A549 (cell line): ENCODE results near the gene SERPINE1. TPM values are rescaled to one million over a fixed set of nuclear protein-coding genes. Genes with fewer than 3 reads are reported as not detected.
"Not testable (repeated sequence)": the region's sequence is repeated elsewhere in the genome, so short reads cannot be mapped to it uniquely, and the experiment has no call there.

ENCODE experiments used
- ATAC-seq, 2 experiments: fragments of 200-7000 bp in 1 of 2; fragments of >200 bp in 1 of 2; cut with Nextera tagmentation in 1 of 2; cut with Tn5 transposase in 1 of 2; 3 replicates each; pipeline versions ENCODE4 v1.8.0 to v1.9.1; 2018 to 2020; ENCODE audit warnings: mild to moderate bottlenecking in 1 of 2, moderate library complexity in 1 of 2
- CTCF ChIA-PET: fragments of 300-600 bp; sonication (Branson Sonifier 250); formaldehyde crosslinking; extraction: SDS; loops from one replicate; lab custom pipeline; 2021; ENCODE audit warnings: antibody characterized with exemption, inconsistent platforms; lab: Yijun Ruan, JAX
- POLR2A ChIA-PET: fragments of 350-600 bp; formaldehyde crosslinking; extraction: SDS; loops from one replicate; lab custom pipeline; 2021; ENCODE audit warnings: antibody characterized with exemption, inconsistent platforms; lab: Yijun Ruan, JAX
- DNase-seq, 2 experiments: peaks; one replicate each; pipeline versions ENCODE4 v3.0.0 to v3.0.0-alpha.2; 2011 to 2016; ENCODE audit warnings: low read depth in 1 of 2, low spot score in 1 of 2
- FAIRE-seq: peaks from 2 replicates; lab custom pipeline; 2011; peaks lifted over from hg19 to GRCh38; lab: Jason Lieb, UNC
- H3K27ac ChIP-seq, 2 experiments: fragments of >200 bp; sonication (Bioruptor Twin); formaldehyde crosslinking; 3 replicates each; pipeline ENCODE4 v1.5.1; 2016 to 2017
- H3K4me1 ChIP-seq: fragments of >200 bp; sonication (Bioruptor Twin); formaldehyde crosslinking; 3 replicates; pipeline ENCODE4 v1.6.1; 2016
- H3K4me2 ChIP-seq: fragments of >200 bp; sonication (Bioruptor Twin); formaldehyde crosslinking; 3 replicates; pipeline ENCODE4 v1.6.1; 2016
- H3K4me3 ChIP-seq: fragments of >200 bp; sonication (Bioruptor Twin); formaldehyde crosslinking; 3 replicates; pipeline ENCODE4 v1.5.1; 2016
- H3K9me3 ChIP-seq: fragments of >200 bp; sonication (Bioruptor Twin); formaldehyde crosslinking; 3 replicates; pipeline ENCODE4 v1.6.1; 2016
- BHLHE40 ChIP-seq: IDR thresholded peaks from 2 replicates; pipeline ENCODE4 v1.6.1; 2012; ENCODE audit warnings: low read depth, low read length, inconsistent platforms
- CBX8 ChIP-seq: fragments of 200-600 bp; sonication (generic); IDR thresholded peaks from 2 replicates; pipeline ENCODE4 v1.6.1; 2016
- CEBPB ChIP-seq, 2 experiments: fragments of >200 bp in 1 of 2; sonication (Bioruptor Twin) in 1 of 2; formaldehyde crosslinking in 1 of 2; IDR thresholded peaks; 2 replicates each; pipeline ENCODE4 v1.6.1; 2012 to 2016
- ELK1 ChIP-seq: fragments of 150-350 bp; IDR thresholded peaks from 2 replicates; pipeline ENCODE4 v1.6.1; 2014; ENCODE audit warnings: low read depth, mild to moderate bottlenecking, low read length
- ESRRA ChIP-seq: fragments of 150-350 bp; IDR thresholded peaks from 2 replicates; pipeline ENCODE4 v1.6.1; 2014; ENCODE audit warnings: mild to moderate bottlenecking, low read length, borderline replicate concordance
- FOSB ChIP-seq: fragments of 250-450 bp; sonication (Bioruptor Pico); IDR thresholded peaks from 2 replicates; pipeline ENCODE4 v1.5.0; 2020; ENCODE audit warnings: mild to moderate bottlenecking, moderate library complexity
- FOSL2 ChIP-seq, 2 experiments: fragments of 450-650 bp in 1 of 2; fragments of >200 bp in 1 of 2; sonication (Bioruptor Twin) in 1 of 2; formaldehyde crosslinking; IDR thresholded peaks; 2 replicates each; pipeline versions ENCODE4 v1.5.0 to v1.6.1; 2016 to 2020; ENCODE audit warnings: mild to moderate bottlenecking in 1 of 2, moderate library complexity in 1 of 2
- FOXS1 ChIP-seq: fragments of 250-450 bp; sonication (Bioruptor Pico); IDR thresholded peaks from 2 replicates; pipeline ENCODE4 v1.5.0; 2020; ENCODE audit warnings: mild to moderate bottlenecking, moderate library complexity
- HEYL ChIP-seq: fragments of 250-450 bp; sonication (Bioruptor Pico); IDR thresholded peaks from 2 replicates; pipeline ENCODE4 v1.8.0; 2021; ENCODE audit warnings: mild to moderate bottlenecking, moderate library complexity
- JUN ChIP-seq, 2 experiments: fragments of >200 bp; sonication (Bioruptor Twin); formaldehyde crosslinking; IDR thresholded peaks; 2 replicates in 1 of 2; 3 replicates in 1 of 2; pipeline ENCODE4 v1.6.1; 2016 to 2017
- JUNB ChIP-seq: fragments of >200 bp; sonication (Bioruptor Twin); formaldehyde crosslinking; IDR thresholded peaks from 2 replicates; pipeline ENCODE4 v1.6.1; 2016
- KDM1A ChIP-seq: fragments of 200-600 bp; sonication (generic); IDR thresholded peaks from 2 replicates; pipeline ENCODE4 v1.6.1; 2016; ENCODE audit warnings: low read depth, mild to moderate bottlenecking
- MYC ChIP-seq: IDR thresholded peaks from 2 replicates; pipeline ENCODE4 v1.6.1; 2012; ENCODE audit warnings: mild to moderate bottlenecking, inconsistent platforms, low read length, improper control_type of control experiment, borderline replicate concordance
- NFE2L2 ChIP-seq: fragments of 150-350 bp; conservative IDR thresholded peaks from 2 replicates; pipeline ENCODE4 v1.6.1; 2014; ENCODE audit warnings: low read length
- POLR2A ChIP-seq: IDR thresholded peaks from 2 replicates; pipeline ENCODE4 v1.6.1; 2012; ENCODE audit warnings: mild to moderate bottlenecking, low read length
- RAD21 ChIP-seq, 2 experiments: fragments of >200 bp in 1 of 2; sonication (Bioruptor Twin) in 1 of 2; formaldehyde crosslinking in 1 of 2; IDR thresholded peaks in 1 of 2; conservative IDR thresholded peaks in 1 of 2; 2 replicates in 1 of 2; 3 replicates in 1 of 2; pipeline ENCODE4 v1.6.1; 2012 to 2018; ENCODE audit warnings: inconsistent platforms in 1 of 2
- RARB ChIP-seq: fragments of 250-450 bp; sonication (Bioruptor Pico); IDR thresholded peaks from 2 replicates; pipeline ENCODE4 v1.8.0; 2021; ENCODE audit warnings: mild to moderate bottlenecking, moderate library complexity
- RNF2 ChIP-seq: fragments of 200-600 bp; sonication (generic); IDR thresholded peaks from 2 replicates; pipeline ENCODE4 v1.6.1; 2016; ENCODE audit warnings: low read depth, mild to moderate bottlenecking, antibody characterized with exemption, moderate library complexity, borderline replicate concordance
- TP53 ChIP-seq: fragments of 250-450 bp; sonication (Bioruptor Pico); IDR thresholded peaks from 2 replicates; pipeline ENCODE4 v1.5.0; 2021; ENCODE audit warnings: mild to moderate bottlenecking, moderate library complexity
- ZSCAN20 ChIP-seq: fragments of 250-450 bp; sonication (Bioruptor Pico); IDR thresholded peaks from 2 replicates; pipeline ENCODE4 v1.8.0; 2022; ENCODE audit warnings: mild to moderate bottlenecking, moderate library complexity
- WGBS: methylation state at CpG from one replicate; pipeline ENCODE4 v1.1.6; 2017; ENCODE audit errors: missing lambda C conversion rate; 5-methylcytosine and 5-hydroxymethylcytosine counted together
- polyA plus RNA-seq, 4 experiments: library from polyadenylated mRNA; depleted of rRNA in 3 of 4; stranded (reverse); fragments of >200 nt; fragmentation: RNase III in 1 of 4; extraction: RNeasy Plus Mini Kit Qiagen cat#74134 plus additional on column Dnase treatment in 1 of 4; gene quantifications; 2 replicates in 3 of 4; 3 replicates in 1 of 4; pipeline ENCODE4 v1.2.3, GENCODE V29; 2011 to 2017
- TF ChIP-seq, protein P1 (sequence below): fragments of 250-450 bp; sonication (Bioruptor Pico); IDR thresholded peaks from 2 replicates; pipeline ENCODE4 v1.5.0; 2021; ENCODE audit warnings: mild to moderate bottlenecking, moderate library complexity, borderline replicate concordance
- TF ChIP-seq, protein P2 (sequence below): fragments of >200 bp; sonication (Bioruptor Twin); formaldehyde crosslinking; IDR thresholded peaks from 3 replicates; pipeline ENCODE4 v1.5.1; 2016
- TF ChIP-seq, protein P3 (sequence below): IDR thresholded peaks from 2 replicates; pipeline ENCODE4 v1.6.1; 2012

The SERPINE1 gene
- polyA plus RNA-seq, 2 of the 4 experiments (the other 2 are of a cell fraction), result 286 to 355 TPM

DNA sequence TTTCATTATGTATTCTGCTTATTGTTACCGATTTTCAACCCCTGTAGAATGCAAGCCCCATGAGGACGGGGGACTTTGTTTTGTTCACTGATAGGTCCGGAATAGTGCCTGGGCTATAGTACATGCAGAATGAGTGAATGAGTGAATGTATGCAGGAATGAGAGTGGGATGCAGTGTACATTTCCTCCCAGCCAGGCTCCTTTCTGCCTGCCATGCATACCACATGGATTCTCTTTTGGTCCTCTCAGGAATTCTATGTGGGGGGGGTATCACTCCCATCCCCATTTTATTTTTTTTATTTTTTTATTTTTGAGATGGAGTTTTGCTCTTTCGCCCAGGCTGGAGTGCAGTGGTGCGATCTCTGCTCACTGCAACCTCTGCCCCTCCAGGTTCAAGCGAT, 24.9 kb upstream of the SERPINE1 start:
- ATAC-seq (no peak), FAIRE-seq (no peak), DNase-seq (no peak)
- CTCF ChIA-PET, result interaction anchor here (0.8 to 20.0 kb wide), 5 partner anchors 9 to 181 kb away, joined by 3 to 600 read pairs (median 5); partner anchors contain the start of gene SERPINE1
- H3K9me3 ChIP-seq, result no peaks in the 10 kb centered on the region
- no peak overlapping the region for H3K4me3 ChIP-seq
- H3K4me2 ChIP-seq, result peak overlapping the region; percentile 73
- POLR2A ChIA-PET, result interaction anchor here (3.4 kb wide), 1 partner anchor 25 kb away, joined by 41 read pairs; the partner anchor contains the start of gene SERPINE1
- no peak for TF ChIP-seq KDM1A
- no peak for TF ChIP-seq MYC
- no peak for TF ChIP-seq CEBPB (IDR thresholded peaks at IDR 0.05)
- no peak for TF ChIP-seq RARB (CRISPR knock-in tag)
- TF ChIP-seq TP53, result no peak
- TF ChIP-seq RAD21 (conservative IDR thresholded peaks at IDR 0.05 in 1 of 2, IDR thresholded peaks at IDR 0.05 in 1 of 2), result no peak
- no peak for TF ChIP-seq JUNB
- TF ChIP-seq JUN (IDR thresholded peaks at IDR 0.05), result no peak
- TF ChIP-seq POLR2A, result no peak
- TF ChIP-seq, protein P1, sequence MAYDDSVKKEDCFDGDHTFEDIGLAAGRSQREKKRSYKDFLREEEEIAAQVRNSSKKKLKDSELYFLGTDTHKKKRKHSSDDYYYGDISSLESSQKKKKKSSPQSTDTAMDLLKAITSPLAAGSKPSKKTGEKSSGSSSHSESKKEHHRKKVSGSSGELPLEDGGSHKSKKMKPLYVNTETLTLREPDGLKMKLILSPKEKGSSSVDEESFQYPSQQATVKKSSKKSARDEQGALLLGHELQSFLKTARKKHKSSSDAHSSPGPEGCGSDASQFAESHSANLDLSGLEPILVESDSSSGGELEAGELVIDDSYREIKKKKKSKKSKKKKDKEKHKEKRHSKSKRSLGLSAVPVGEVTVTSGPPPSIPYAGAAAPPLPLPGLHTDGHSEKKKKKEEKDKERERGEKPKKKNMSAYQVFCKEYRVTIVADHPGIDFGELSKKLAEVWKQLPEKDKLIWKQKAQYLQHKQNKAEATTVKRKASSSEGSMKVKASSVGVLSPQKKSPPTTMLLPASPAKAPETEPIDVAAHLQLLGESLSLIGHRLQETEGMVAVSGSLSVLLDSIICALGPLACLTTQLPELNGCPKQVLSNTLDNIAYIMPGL (CRISPR knock-in tag), result no peak
- no peak for TF ChIP-seq FOSB
- TF ChIP-seq, protein P2, sequence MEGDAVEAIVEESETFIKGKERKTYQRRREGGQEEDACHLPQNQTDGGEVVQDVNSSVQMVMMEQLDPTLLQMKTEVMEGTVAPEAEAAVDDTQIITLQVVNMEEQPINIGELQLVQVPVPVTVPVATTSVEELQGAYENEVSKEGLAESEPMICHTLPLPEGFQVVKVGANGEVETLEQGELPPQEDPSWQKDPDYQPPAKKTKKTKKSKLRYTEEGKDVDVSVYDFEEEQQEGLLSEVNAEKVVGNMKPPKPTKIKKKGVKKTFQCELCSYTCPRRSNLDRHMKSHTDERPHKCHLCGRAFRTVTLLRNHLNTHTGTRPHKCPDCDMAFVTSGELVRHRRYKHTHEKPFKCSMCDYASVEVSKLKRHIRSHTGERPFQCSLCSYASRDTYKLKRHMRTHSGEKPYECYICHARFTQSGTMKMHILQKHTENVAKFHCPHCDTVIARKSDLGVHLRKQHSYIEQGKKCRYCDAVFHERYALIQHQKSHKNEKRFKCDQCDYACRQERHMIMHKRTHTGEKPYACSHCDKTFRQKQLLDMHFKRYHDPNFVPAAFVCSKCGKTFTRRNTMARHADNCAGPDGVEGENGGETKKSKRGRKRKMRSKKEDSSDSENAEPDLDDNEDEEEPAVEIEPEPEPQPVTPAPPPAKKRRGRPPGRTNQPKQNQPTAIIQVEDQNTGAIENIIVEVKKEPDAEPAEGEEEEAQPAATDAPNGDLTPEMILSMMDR, result no peak
- TF ChIP-seq NFE2L2, result no peak
- TF ChIP-seq ELK1, result no peak
- 89% methylated on average over 6 of the region's 6 CpGs for WGBS
- peaks cover 67% of the 10 kb centered on the region for H3K4me1 ChIP-seq
- peak overlapping the region; percentile 94 to 99 for H3K27ac ChIP-seq

- DNase-seq, H3K9me3 ChIP-seq, FAIRE-seq, H3K4me3 ChIP-seq, ATAC-seq: not testable (repeated sequence)
- ChIA-PET CTCF (interaction anchor here (0.8 to 20.0 kb wide), 5 partner anchors 8 to 49 kb away, joined by 3 to 600 read pairs (median 5); partner anchors contain the start of gene SERPINE1), POLR2A (interaction anchor here (1.9 kb wide), 1 partner anchor 23 kb away, joined by 8 read pairs; the partner anchor contains the start of gene SERPINE1)
- peak overlapping the region; percentile 94 to 99 for H3K27ac ChIP-seq
- H3K4me2 ChIP-seq, result peak overlapping the region; percentile 51
- peaks cover 71% of the 10 kb centered on the region for H3K4me1 ChIP-seq
- WGBS, result 80% methylated on average over 10 of the region's 10 CpGs
Observed at GRCh38 chr7:101103701-101104100, 23.2 kb upstream of the SERPINE1 start.

DNA sequence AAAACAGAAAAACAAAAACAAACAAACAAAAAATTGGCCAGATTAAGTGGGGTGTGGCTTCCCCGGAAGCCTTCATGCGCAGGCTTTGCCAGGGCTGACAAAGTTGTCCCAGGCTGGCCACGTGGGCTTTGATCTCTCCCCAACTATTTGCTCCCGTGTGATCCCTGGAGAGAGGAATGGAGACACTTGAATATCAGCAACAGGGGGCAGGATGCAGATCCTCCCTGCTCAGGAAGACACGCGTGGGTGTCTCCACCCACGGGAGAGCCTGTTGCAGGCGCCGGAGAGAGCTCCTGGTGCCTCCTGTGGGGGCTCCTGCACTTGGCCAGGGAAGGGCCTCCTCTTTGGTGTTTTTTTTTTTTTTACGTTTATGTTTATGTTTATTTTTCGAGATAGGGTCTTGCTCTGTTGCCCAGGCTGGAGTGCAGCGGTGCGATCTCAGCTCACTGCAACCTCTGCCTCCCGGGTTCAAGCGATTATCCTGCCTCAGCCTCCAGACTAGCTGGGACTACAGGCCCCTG, 22.7 kb upstream of the SERPINE1 start:
- FAIRE-seq (no peak), DNase-seq (no peak), ATAC-seq (no peak)
- no peak overlapping the region for H3K4me3 ChIP-seq
- WGBS, result 77% methylated on average over 15 of the region's 15 CpGs
- peaks cover 71% of the 10 kb centered on the region for H3K4me1 ChIP-seq
- peak overlapping the region; percentile 94 to 99 for H3K27ac ChIP-seq
- no peaks in the 10 kb centered on the region for H3K9me3 ChIP-seq
- CTCF ChIA-PET, result interaction anchor here (0.8 to 20.0 kb wide), 5 partner anchors 9 to 48 kb away, joined by 3 to 600 read pairs (median 9); partner anchors contain the start of gene SERPINE1
- POLR2A ChIA-PET, result interaction anchor here (1.9 kb wide), 1 partner anchor 22 kb away, joined by 8 read pairs; the partner anchor contains the start of gene SERPINE1
- H3K4me2 ChIP-seq, result peak overlapping the region; percentile 11; the same call in 2 of the 3 replicates
- TF ChIP-seq HEYL (CRISPR knock-in tag), result no peak
- TF ChIP-seq ESRRA, result no peak
- no peak for TF ChIP-seq JUNB
- no peak for TF ChIP-seq ELK1
- no peak for TF ChIP-seq CBX8
- TF ChIP-seq RNF2, result no peak
- TF ChIP-seq, protein P3, sequence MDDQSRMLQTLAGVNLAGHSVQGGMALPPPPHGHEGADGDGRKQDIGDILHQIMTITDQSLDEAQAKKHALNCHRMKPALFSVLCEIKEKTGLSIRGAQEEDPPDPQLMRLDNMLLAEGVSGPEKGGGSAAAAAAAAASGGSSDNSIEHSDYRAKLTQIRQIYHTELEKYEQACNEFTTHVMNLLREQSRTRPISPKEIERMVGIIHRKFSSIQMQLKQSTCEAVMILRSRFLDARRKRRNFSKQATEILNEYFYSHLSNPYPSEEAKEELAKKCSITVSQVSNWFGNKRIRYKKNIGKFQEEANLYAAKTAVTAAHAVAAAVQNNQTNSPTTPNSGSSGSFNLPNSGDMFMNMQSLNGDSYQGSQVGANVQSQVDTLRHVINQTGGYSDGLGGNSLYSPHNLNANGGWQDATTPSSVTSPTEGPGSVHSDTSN, result no peak
- no peak for TF ChIP-seq FOXS1 (CRISPR knock-in tag)
- TF ChIP-seq BHLHE40, result no peak
- TF ChIP-seq ZSCAN20 (CRISPR knock-in tag), result no peak
- no peak for TF ChIP-seq FOSL2 (IDR thresholded peaks at IDR 0.05)
- TF ChIP-seq FOSL2 (CRISPR knock-in tag; IDR thresholded peaks at IDR 0.05), result no peak
- TF ChIP-seq, protein P2, result no peak
